Lower leg skin (tissue), 3 donors: ENCODE data around the gene SOCS6.

ENCODE experiments used
- CTCF ChIP-seq, 3 donors: fragments of 450-650 bp; IDR thresholded peaks; one replicate each; pipeline ENCODE4 v1.5.1; 2016; ENCODE audit warnings: antibody characterized with exemption in 3 of 3, mild to moderate bottlenecking in 3 of 3, moderate library complexity in 2 of 3
- POLR2A ChIP-seq, 2 donors: fragments of 450-650 bp; IDR thresholded peaks; one replicate each; pipeline ENCODE4 v1.6.1; 2016 to 2017; ENCODE audit warnings: antibody characterized with exemption in 2 of 2, mild to moderate bottlenecking in 1 of 2, moderate library complexity in 1 of 2

GRCh38 chr18:70334728-70335329 lies 46.0 kb downstream of the SOCS6 start:
- TF ChIP-seq CTCF (IDR thresholded peaks at IDR 0.05): no peak
- no peak for TF ChIP-seq POLR2A (IDR thresholded peaks at IDR 0.05)
